ENCODE results near the gene POLR1A. TPM values are rescaled to one million over a fixed set of nuclear protein-coding genes. Genes with fewer than 3 reads are reported as not detected.
A peak's percentile ranks its signal among the peaks of the same experiment; 100 is the strongest.

Gene POLR1A
- polyA plus RNA-seq, 2 of the 4 experiments (the other 2 are of a cell fraction), result 22.8 to 55.7 TPM

GRCh38 chr2:86105969-86106945 lies 571 bp upstream of the POLR1A start, which contains the start of gene PTCD3:
TSS of gene PTCD3 (plus strand) at chr2:86106235. CDS start at chr2:86106248, 13 bp downstream.
- H3K27ac ChIP-seq, result peak within 1 kb of the TSS; percentile 87 to 88
- TF ChIP-seq CEBPB (IDR thresholded peaks at IDR 0.05) (peak; percentile 7 to 51; a peak in 1 of 4 replicates), POLR2A (IDR thresholded peaks at IDR 0.05; ENCODE audit: low read length) (peak; percentile 96), GATA3 (IDR thresholded peaks at IDR 0.05; ENCODE audit: borderline replicate concordance) (peak; percentile 77), HOXB13 (CRISPR knock-in tag; IDR thresholded peaks at IDR 0.05; ENCODE audit: low read depth) (no peak), HDAC2 (IDR thresholded peaks at IDR 0.05) (peak; percentile 48; the same call in 1 of the 2 replicates), KDM5A (IDR thresholded peaks at IDR 0.05) (peak; percentile 94), MYC (IDR thresholded peaks at IDR 0.05; ENCODE audit: borderline replicate concordance, low read length) (peak; percentile 30), MAX (IDR thresholded peaks at IDR 0.05) (peak; percentile 95), MAZ (IDR thresholded peaks at IDR 0.05; ENCODE audit: borderline replicate concordance, low read depth, low read length) (peak; percentile 38; the same call in 1 of the 2 replicates), NFE2L2 (conservative IDR thresholded peaks at IDR 0.05; ENCODE audit: low read length) (no peak), BHLHE40 (IDR thresholded peaks at IDR 0.05; ENCODE audit: low read depth, low read length) (peak; percentile 75), JUN (IDR thresholded peaks at IDR 0.05) (peak; percentile 83 to 92; a peak in 3 of 5 replicates), ZSCAN20 (CRISPR knock-in tag; IDR thresholded peaks at IDR 0.05) (no peak), PHF8 (IDR thresholded peaks at IDR 0.05; ENCODE audit: borderline replicate concordance, low read depth) (peak; percentile 89; the same call in 1 of the 2 replicates)
- TF ChIP-seq, protein P1, sequence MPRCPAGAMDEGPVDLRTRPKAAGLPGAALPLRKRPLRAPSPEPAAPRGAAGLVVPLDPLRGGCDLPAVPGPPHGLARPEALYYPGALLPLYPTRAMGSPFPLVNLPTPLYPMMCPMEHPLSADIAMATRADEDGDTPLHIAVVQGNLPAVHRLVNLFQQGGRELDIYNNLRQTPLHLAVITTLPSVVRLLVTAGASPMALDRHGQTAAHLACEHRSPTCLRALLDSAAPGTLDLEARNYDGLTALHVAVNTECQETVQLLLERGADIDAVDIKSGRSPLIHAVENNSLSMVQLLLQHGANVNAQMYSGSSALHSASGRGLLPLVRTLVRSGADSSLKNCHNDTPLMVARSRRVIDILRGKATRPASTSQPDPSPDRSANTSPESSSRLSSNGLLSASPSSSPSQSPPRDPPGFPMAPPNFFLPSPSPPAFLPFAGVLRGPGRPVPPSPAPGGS (IDR thresholded peaks at IDR 0.05), result peak; percentile 93
- TF ChIP-seq, protein P2, sequence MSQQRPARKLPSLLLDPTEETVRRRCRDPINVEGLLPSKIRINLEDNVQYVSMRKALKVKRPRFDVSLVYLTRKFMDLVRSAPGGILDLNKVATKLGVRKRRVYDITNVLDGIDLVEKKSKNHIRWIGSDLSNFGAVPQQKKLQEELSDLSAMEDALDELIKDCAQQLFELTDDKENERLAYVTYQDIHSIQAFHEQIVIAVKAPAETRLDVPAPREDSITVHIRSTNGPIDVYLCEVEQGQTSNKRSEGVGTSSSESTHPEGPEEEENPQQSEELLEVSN (IDR thresholded peaks at IDR 0.05; ENCODE audit: borderline replicate concordance, low read depth), result peak; percentile 62; the same call in 1 of the 2 replicates
- ATAC-seq (peak; percentile 96 to 97), DNase-seq (ENCODE audit: low read depth in 1 of 2, low spot score in 1 of 2) (peak; percentile 93 to 98), FAIRE-seq (peak; percentile 93)
- peak within 1 kb of the TSS; percentile 88 for H3K4me2 ChIP-seq
- ChIA-PET CTCF (interaction anchor here (0.5 to 2.2 kb wide), 7 partner anchors 12 to 294 kb away, joined by 3 to 8 read pairs (median 5); partner anchors contain the start of gene ST3GAL5), POLR2A (interaction anchor here (0.7 to 1.8 kb wide), 13 partner anchors 8 to 365 kb away, joined by 3 to 12 read pairs (median 5); partner anchors contain the start of gene IMMT)
- no peaks in the 10 kb centered on the region for H3K9me3 ChIP-seq
- H3K4me3 ChIP-seq, result peak within 1 kb of the TSS; percentile 82
- WGBS (ENCODE audit: missing lambda C conversion rate), result 2% methylated on average over 44 of the region's 44 CpGs
- peaks cover 26% of the 10 kb centered on the region for H3K4me1 ChIP-seq

DNA sequence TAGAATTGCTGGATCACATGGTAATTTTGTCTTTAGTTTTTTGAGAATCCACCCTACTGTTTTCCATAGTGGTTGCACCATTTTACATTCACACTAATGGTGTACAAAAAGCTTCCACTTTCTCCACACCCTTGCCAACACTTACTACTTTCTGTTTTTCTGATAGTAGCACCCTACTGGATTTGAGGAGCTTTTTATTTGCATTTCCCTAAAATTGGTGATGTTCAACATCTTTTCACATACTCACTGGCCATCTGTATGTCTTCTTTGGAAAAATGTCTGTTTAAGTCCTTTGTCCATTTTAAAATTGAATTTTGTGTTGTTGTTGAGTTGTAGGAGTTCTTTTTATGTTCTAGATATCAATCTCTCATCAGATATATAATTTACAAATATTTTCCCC lies 3.5 kb downstream of the POLR1A start:
- Histone ChIP-seq H3K4me3 (no peak overlapping the region), H3K4me2 (no peak overlapping the region), H3K27ac (no peak overlapping the region), H3K4me1 (peaks cover 13% of the 10 kb centered on the region; the same call in 2 of the 3 replicates), H3K9me3 (no peaks in the 10 kb centered on the region)
- FAIRE-seq (no peak), DNase-seq (ENCODE audit: low read depth in 1 of 2, low spot score in 1 of 2) (no peak), ATAC-seq (no peak)
- ChIA-PET POLR2A (no interaction called here), CTCF (interaction anchor here (0.6 to 2.1 kb wide), 2 partner anchors 22 to 486 kb away, joined by 3 to 10 read pairs; no protein-coding TSS in a partner anchor)
- TF ChIP-seq ZFP36 (IDR thresholded peaks at IDR 0.05; ENCODE audit: borderline replicate concordance, partially characterized antibody) (peak; percentile 61), ZNF302 (CRISPR knock-in tag; IDR thresholded peaks at IDR 0.05) (no peak), CTCF (IDR thresholded peaks at IDR 0.05) (no peak)

Measured in A549 (cell line).